ENCODE data around the gene C2CD4D.
A peak's percentile ranks its signal among the peaks of the same experiment; 100 is the strongest.

DNA sequence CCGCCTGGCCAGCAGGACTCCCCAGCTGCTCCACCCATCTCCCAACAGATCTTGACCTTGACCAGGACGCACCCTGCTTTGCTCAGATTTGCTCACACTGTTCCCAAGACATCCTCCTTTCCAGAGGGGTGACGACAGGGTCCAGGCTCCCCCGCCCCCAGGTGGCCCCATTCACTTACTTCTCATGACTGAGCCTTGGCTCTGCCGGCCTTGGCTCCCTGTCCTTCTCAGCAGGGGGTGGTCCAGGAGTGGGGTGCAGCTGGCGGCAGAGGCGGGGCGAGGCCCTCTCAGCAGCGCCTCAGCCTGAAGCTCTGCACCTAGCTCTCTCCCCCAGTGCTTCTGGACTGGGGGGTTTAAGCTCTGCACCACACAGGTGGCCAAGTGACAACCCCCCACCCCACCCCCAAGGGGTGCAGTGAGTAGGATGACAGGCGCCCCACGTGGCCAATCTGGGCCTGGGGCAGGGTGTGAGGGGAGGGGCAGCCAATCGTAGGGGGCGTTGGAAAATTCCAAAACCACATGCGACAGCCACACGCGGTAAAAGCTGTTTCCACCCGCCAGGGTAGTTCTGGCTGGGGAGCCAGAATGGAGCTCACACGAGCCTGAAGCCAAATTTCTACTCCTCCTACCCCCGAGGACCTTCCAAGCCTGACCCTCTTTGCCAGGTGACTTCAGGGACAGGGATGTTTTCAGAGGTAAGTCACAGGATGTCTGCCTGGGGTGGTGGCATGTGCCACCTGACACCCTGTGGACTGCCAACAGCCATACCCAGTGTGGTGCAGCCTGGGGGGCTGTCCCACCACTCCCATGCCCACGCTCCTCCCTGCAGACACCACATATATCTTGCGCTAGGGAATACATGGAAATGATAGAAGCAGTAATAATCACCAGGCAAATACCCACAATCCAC is 13.6 kb downstream of the C2CD4D start:
- TF ChIP-seq NFYB (CRISPR knock-in tag; conservative IDR thresholded peaks at IDR 0.05; ENCODE audit: low read depth) (peak; percentile 76), NR2C2 (CRISPR knock-in tag; IDR thresholded peaks at IDR 0.05) (no peak), CBFB (CRISPR knock-in tag; IDR thresholded peaks at IDR 0.05; ENCODE audit: low read depth) (no peak), ZNF121 (CRISPR knock-in tag; IDR thresholded peaks at IDR 0.05) (no peak), ZNF423 (CRISPR knock-in tag; IDR thresholded peaks at IDR 0.05) (peak; percentile 69)
- TF ChIP-seq, protein P1, sequence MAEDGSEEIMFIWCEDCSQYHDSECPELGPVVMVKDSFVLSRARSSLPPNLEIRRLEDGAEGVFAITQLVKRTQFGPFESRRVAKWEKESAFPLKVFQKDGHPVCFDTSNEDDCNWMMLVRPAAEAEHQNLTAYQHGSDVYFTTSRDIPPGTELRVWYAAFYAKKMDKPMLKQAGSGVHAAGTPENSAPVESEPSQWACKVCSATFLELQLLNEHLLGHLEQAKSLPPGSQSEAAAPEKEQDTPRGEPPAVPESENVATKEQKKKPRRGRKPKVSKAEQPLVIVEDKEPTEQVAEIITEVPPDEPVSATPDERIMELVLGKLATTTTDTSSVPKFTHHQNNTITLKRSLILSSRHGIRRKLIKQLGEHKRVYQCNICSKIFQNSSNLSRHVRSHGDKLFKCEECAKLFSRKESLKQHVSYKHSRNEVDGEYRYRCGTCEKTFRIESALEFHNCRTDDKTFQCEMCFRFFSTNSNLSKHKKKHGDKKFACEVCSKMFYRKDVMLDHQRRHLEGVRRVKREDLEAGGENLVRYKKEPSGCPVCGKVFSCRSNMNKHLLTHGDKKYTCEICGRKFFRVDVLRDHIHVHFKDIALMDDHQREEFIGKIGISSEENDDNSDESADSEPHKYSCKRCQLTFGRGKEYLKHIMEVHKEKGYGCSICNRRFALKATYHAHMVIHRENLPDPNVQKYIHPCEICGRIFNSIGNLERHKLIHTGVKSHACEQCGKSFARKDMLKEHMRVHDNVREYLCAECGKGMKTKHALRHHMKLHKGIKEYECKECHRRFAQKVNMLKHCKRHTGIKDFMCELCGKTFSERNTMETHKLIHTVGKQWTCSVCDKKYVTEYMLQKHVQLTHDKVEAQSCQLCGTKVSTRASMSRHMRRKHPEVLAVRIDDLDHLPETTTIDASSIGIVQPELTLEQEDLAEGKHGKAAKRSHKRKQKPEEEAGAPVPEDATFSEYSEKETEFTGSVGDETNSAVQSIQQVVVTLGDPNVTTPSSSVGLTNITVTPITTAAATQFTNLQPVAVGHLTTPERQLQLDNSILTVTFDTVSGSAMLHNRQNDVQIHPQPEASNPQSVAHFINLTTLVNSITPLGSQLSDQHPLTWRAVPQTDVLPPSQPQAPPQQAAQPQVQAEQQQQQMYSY (CRISPR knock-in tag; IDR thresholded peaks at IDR 0.05), result no peak
- TF ChIP-seq, protein P2, sequence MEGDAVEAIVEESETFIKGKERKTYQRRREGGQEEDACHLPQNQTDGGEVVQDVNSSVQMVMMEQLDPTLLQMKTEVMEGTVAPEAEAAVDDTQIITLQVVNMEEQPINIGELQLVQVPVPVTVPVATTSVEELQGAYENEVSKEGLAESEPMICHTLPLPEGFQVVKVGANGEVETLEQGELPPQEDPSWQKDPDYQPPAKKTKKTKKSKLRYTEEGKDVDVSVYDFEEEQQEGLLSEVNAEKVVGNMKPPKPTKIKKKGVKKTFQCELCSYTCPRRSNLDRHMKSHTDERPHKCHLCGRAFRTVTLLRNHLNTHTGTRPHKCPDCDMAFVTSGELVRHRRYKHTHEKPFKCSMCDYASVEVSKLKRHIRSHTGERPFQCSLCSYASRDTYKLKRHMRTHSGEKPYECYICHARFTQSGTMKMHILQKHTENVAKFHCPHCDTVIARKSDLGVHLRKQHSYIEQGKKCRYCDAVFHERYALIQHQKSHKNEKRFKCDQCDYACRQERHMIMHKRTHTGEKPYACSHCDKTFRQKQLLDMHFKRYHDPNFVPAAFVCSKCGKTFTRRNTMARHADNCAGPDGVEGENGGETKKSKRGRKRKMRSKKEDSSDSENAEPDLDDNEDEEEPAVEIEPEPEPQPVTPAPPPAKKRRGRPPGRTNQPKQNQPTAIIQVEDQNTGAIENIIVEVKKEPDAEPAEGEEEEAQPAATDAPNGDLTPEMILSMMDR (IDR thresholded peaks at IDR 0.05), result no peak
- TF ChIP-seq, protein P3, sequence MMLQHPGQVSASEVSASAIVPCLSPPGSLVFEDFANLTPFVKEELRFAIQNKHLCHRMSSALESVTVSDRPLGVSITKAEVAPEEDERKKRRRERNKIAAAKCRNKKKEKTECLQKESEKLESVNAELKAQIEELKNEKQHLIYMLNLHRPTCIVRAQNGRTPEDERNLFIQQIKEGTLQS (CRISPR knock-in tag; conservative IDR thresholded peaks at IDR 0.05), result no peak
- TF ChIP-seq, protein P4, sequence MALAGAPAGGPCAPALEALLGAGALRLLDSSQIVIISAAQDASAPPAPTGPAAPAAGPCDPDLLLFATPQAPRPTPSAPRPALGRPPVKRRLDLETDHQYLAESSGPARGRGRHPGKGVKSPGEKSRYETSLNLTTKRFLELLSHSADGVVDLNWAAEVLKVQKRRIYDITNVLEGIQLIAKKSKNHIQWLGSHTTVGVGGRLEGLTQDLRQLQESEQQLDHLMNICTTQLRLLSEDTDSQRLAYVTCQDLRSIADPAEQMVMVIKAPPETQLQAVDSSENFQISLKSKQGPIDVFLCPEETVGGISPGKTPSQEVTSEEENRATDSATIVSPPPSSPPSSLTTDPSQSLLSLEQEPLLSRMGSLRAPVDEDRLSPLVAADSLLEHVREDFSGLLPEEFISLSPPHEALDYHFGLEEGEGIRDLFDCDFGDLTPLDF (CRISPR knock-in tag; IDR thresholded peaks at IDR 0.05), result no peak

Measured in WTC11 (cell line).